GM19238 (cell line): ENCODE data around the gene OXSR1.
"Not testable (repeated sequence)": the region's sequence is repeated elsewhere in the genome, so short reads cannot be mapped to it uniquely, and the experiment has no call there.

Experiments used
- DNase-seq: peaks from one replicate; pipeline ENCODE4 v3.0.0; 2011; ENCODE audit warnings: low spot score; ENCODE audit not compliant: insufficient read length

Gene OXSR1

DNA sequence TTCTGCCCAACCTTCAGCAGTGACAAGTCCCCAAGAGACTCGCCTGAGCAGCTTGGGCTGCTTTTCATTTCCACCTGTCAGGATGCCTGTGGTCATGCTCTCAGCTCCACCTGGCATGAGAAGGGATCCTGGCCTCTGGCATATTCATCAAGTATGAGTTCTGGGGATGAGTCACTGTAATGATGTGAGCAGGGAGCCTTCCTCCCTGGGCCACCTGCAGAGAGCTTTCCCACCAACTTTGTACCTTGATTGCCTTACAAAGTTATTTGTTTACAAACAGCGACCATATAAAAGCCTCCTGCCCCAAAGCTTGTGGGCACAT is 23.4 kb upstream of the OXSR1 start:
- no peak for DNase-seq

DNA sequence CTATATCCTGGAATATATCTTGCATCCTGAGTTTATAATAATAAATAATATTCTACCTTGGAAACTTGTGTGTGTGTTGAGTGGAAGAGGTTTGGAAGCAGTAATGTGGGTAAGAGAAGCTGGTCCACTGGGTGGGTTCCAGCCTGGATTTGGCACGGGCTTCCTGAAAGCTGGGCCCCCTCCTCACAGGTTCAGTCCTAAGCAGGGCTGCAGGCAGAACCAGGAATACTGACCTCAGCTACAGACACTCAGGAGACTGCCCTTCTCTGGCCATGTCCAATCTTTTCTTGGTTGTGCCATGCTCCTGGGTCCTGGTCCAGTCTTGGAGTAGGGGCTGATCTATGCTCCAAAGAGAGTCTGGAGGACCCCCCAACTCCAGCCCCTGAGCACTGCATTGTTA is 22.4 kb upstream of the OXSR1 start:
- no peak for DNase-seq

DNA sequence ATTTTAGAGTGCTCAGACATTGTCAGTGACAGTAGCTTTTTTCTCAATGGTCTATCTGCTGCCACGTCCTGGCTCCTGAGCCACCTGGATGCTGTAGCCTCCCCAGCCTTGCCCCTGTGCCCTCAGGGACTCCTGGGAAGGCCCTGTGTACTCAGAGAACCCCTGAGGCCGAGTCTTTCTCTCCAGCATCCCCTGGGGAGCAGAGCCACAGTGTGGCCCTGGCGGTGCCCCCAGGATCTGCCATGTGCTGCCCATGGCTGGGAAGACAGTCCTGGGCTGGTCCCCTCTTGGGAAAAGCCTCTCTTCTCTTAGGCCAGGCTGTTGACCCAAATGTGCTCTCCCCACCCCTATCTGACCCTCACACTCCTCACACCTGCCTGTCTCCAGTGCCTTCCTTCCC is 21.8 kb upstream of the OXSR1 start:
- no peak for DNase-seq

DNA sequence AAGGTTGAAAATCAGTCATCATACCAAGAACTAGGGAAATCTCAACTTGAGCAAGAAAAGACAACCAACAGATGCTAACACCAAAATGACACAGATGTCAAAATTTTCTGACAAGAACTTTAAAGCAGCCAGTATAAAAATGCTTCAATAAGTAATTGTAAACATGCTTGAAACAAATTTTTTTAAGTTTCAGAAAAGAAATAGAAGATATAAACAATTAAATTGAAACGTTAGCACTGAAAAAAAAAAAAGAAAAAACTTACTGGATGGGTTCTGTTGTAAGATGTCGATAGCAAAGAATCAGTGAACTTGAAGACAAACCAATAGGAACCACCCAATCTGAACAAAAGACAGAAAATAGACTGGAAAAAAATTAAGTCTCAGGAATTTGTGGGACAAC is 18.8 kb upstream of the OXSR1 start:
- no peak for DNase-seq

DNA sequence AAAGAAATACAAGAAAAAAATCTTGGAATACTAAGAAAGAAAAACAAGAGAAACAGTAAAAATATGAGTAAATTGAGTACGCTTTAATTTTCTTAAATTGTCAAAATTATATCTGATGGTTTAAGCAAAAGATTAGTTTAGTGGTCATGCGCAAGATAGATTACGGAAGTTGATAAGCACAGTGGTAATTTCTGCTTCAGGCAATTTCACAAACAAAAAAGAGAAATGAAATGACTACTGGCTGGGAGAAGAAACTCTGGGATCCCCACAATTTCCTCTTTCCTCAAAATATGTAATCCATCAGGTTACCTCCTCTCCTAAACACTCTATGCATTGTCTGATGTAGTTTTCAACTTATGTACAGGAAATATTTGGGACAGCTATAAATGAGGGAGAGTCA is 17.9 kb upstream of the OXSR1 start:
- DNase-seq: no peak

DNA sequence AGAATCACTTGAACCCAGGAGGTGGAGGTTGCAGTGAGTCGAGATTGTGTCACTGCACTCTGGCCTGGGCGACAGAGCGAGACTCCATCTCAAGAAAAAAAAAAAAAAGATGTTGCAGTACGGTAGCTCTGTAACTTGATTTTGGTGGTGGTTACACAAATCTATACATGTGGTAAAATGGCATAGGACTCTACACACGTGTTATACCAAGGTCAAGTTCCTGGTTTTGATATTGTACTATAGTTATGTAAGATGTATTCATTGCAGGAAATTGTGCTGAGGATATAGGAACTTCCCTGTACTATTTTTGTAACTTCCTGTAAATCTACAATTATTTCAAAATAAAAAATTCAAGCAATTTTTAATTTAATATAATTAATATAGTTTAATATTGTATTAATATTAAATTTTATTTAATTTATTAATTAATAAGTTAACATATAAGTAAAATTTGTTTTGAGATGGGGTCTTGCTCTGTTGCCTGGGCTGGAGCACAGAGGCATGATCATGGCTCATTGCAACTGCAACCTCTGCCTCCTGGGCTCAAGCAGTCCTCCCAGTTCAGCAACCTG is 16.9 kb upstream of the OXSR1 start:
- DNase-seq: no peak

DNA sequence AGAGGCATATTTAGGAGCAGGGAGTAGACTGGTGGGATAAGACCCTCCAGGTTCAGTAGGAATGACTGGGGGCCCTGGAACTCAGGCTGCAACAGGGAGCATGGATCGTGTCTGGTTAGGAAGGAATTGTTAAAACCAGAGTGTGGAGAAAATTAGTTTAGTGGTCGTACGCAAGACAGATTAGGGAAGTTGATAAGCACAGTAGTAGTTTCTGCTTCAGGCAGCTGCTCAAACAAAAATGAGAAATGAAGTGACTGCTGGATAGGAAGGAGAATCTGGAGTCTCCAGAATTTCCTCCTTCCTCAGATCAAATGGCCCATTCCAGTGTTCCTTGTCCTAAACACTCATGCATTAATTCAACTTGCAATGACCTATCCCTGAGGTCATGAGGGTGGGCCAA is 15.6 kb upstream of the OXSR1 start:
- DNase-seq: no peak

DNA sequence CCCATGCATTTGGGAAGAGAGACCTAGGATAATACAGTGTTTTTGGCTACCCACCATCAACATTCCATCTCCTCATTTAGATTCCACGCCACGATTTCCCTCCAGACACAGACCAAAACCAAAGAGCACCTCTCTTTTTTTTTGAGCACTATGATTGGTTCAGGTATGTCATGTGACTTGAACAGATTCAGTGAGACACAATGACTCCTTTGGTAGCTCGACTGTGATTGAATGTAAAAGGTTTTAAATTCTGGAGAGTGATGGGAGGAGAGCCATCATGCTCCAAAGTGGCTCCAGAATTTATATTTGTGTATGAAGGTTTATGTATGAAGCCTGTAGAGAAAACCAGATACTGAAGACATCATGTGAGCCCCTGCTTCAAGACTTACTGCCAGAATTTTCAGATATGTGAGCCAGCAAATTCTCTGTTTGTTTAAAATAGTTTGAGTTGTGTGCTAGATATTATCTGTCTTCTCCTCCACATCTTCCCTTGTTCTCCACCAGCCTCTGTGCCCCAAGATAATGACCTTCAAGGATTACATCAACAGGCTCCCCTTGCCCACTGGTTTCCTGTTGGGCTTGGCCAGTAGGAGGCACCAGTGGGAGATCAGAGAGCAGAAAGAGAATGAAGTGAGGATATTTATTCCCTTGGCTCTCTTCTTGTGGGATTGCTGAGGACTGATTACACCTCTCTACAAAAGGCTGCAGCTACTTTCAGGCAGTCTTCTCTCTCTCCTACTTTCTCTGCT is 14.4 kb upstream of the OXSR1 start:
- no peak for DNase-seq

DNA sequence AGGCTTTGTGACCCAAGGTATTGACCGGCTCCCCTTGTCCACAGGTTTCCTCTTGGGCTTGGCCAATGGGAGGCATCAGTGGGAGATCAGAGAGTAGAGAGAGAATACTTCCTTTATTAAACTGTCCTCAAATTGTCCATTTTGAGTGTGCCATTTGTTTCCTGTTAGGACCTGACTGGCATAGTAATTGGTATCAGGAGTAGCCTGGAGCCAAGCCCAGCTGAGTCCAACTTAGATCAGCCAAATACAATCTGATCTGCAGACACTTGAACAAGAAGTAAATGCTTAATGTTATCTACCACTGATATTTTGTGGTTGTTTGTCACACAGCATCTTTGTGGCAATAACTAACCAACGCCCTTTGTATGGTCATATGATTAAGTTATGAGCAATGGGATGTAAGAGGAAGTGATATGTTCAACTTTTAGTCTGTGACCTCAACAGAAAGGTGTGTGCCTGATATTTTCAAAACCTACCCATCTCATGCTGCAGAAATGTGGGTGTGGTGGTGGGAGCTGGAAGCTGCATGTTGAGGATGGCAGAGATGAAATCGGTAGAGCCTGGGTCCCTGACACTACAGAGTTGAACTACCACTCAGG is 13.6 kb upstream of the OXSR1 start:
- no peak for DNase-seq

DNA sequence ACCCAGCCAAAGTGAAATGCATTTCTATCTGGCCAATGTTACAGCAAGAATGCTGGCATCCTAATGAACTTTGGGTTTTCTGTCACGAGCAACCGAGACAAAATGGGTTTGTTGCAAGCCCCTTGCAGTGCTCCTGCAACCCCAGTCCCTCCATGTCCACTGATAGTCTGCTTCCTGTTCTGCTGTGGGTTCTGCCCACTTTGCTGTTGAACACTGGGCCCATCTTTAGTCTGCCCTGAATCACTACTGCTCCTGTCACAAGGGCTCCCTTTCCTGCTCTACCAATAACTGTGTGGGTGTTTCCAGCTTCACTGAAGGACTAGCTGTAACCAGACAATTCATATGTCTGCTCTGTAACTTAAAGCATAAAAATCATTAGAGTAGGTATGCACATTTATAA is 12.7 kb upstream of the OXSR1 start:
- no peak for DNase-seq

DNA sequence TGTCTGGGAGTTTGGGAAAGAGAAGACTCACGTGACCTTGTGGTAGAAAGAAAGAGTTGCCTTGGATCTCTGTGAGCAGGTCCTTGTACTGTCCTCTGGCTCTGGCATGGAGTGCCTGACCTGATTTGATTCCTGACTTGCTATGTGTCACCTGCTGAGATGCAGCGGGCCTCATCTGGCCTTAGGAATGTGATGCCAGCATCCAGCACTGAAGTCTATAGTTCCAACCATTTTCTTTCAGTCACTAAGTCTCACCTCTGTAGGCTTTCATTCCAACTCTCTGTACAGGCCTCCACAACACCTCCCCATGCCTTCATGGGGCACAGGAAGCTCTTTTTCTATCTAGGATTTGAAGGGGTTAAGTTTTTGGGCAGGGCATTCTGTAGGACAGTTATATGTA is 12.1 kb upstream of the OXSR1 start:
- no peak for DNase-seq

DNA sequence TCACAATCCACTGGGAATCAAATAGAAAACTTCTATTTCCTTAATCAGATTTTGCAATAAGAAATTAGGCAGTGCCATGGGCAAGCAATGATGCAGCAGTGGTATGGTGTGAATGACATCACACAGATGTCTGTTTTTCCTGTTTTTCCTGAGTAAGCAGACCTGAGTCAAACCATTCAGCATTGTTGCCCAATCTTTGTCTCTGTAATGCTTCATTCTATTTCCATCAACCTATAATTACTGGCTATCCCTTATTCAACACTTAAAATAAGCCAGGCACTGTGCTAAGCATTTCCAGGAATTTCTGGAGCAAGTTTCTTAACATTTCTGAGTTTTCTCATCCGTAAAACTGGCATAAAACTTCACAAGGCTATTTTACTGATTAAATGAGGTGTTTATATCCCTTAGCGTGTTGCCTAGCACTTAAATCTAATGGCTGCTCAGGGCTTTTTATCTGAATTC is 11.3 kb upstream of the OXSR1 start:
- no peak for DNase-seq

DNA sequence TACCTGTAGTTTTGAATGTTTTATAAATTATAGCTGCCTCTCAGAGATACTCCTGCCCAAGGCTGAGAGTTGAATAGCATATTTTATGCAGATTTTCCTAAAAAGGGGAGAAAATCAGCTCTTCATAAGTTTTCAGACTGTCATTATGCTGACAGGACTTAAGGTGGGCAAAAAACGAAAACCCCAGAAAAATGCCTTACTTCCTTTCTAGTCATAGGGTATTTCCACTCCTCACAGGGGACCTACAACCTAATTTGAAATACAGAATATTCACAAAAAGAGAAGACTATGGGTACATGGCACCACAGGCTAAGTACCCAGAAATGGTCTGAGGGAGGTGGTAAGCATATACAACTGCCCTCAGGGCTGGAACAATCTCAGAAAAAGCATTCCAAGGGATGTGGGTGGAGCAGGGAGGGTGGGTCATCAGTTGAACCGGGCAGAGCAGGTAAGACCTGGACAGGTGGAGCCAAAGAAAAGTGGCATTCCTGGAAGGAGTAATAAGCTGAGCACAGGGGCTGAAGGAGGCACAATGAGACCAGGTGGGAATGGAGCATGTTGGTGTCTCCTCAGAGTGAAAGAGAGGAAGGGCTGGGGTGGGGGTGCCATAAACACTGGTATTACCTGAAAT is 10.6 kb upstream of the OXSR1 start:
- no peak for DNase-seq

DNA sequence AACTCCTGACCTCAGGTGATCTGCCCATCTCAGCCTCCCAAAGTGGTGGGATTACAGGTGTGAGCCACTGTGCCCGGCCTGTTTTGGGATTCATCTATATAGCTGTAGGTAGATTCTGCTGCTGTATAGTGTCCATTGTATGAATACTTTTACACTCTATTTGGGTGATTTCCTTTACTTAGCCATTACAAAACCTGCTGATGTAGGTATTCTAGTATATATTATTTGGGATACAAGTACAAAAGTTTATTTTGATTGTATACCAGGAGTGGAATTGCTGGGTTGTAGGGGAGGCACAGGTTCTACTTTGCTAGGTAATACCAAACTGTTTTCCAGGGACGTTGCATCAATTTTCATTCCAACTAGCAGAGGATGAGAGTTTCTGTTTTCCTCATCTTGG is 9.5 kb upstream of the OXSR1 start:
- DNase-seq: no peak

DNA sequence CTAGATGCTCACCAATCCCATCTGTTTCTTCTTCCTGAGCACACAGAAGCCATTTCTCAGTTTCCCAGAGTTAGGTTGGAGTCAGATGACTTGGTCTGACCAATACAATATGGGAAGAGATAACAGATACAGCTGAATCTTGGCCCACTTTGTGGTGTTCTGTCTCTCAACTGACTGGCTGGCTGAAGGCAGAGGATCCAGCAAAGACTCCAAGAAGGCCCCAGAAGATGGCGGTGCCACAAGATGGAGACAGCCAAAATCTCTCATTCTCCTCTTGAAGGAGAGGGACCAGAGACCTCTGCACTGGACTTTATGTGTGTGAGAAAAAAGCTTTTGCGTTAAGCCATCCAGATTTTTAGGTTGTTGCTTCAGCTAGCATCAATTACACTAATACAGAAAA is 8.2 kb upstream of the OXSR1 start:
- DNase-seq: no peak

DNA sequence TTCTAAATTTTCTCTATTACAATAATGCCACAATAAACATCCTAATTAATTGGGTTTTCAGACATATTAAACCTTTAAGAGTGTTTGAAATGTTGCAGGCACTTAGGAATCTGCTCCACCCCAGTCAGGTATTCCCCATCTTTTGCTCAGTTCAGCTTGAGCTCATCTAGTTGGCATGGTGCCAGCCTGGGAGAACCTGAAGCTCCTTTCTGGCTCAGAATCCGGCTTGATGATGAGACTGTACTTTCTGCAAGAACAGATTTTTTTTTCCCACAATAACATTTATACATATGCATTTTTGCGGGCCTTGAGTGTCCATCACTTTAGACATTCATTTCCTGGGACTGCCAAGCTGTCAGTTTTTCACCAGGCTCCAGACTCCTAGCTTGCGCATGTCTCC is 7.7 kb upstream of the OXSR1 start:
- DNase-seq: no peak

DNA sequence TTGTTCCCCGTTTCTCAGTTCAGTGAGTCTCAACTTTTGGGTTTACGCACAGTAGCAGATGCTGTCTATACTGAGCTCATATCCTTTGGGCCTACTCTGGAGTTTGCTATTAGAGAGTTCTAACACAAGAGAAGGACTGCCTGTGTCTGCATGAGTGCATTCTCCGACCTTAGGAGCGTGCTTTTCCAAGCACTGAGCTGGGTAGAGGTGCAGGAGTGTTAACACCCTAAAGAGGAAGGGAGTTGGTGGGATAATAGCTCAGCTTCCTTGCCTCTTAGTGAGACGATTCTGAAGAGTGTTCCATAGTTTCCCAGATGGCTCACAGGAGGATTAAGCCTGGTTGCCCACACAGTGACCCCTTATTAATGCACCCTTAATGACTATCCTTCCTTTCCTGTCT is 6.9 kb upstream of the OXSR1 start:
- DNase-seq: no peak

DNA sequence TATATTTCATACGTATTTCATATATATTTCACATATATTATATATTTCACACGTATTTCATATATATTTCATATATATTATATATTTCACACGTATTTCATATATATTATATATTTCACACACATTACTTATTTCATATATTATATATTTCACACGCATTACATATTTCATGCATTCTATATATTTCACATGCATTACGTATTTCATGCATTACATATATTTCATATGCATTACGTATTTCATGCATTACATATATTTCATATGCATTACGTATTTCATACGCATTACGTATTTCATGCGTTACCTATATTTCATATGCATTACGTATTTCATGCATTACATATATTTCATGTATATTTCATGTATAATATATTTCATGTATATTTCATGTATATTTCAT is 4.6 kb upstream of the OXSR1 start:
- not testable (repeated sequence) for DNase-seq

DNA sequence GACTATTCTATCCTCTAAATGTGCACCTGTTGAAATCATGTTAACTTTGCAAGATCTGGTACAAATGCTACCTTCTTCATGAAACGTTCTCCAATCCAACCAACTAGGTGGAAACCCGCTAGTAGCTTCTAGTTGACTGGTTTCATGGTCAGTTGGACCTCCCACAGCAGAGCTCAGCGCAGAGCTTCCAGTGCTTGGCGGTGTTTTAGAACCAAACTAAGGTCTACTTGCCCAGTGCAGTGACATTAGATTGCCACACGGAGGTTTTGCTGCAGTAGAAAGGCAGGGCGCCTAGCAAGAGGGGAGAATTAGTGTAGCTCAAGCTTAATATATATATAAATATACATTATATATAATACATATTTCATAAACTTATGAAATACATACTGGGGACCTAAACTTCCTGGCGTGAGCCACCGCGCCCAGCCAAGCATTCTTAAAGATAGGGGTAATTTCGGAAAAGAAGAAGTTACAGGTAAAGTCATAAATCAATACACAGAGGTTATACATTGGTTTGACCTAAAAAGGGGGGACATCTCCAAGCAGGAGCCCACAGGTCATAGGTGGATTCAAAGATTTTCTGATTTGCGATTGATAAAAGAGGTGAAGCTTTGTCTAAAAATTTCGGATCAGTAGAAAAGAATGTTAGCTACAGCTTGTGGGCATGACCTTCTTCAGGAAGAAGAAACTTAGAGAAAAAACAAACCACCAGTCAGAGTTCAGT is 2.1 kb upstream of the OXSR1 start:
- DNase-seq: no peak

DNA sequence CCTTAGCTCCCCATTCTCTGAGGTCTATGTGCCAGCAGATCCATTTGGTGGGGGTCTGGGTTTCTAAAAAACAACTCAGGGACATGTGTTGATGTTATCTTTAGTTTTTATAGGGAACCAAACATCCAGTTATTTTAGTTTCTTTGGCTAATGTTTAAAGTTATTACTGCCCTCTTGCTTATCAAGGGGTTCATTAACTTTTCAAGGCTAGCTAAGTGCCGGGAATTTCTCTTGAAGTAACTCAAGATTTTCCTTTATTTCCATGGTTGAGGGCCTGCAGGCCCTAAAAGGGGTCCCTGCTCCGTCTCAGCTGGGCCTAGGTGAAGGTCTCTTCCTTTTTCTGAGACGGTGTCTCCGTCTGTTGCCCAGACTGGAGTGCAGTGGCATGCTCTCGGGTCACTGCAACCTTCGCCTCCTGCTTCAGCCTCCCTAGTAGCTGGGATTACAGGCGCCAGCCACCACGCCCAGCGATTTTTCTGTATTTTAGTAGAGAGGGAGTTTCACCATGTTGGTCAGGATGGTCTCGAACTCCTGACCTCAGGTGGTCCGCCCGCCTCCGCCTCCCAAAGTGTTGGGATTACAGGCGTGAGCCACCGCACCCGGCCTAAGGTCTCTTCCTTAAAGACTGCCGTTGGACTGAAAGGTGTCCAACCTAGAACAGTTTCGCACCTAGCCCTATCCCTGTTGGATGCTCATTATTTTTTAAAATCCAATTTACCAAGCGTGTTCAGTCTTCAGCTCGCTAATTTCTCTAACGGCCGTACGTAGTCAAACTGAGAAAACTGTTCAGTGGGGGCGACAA is 1.3 kb upstream of the OXSR1 start:
- no peak for DNase-seq

DNA sequence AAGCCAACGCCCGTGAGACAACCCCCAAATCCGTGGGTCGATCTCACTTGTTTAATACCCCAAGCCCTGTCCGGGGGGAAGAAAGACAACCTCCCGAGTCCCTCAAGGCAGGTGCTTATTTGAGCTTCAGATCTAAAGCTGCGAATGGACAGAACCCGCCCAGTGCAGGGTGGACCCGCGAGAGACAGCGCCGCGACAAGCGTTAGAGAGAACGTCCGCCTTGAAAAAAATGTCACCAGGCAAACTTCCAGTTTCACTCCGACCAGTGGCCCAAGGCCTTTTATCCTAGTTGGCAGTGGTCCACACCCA is 740 bp upstream of the OXSR1 start:
- no peak for DNase-seq
